Naive thymus-derived CD4-positive, alpha-beta T cell (primary cell): ENCODE results near the gene CAMSAP1. TPM values are rescaled to one million over a fixed set of nuclear protein-coding genes. Genes with fewer than 3 reads are reported as not detected.

Experiments
- ATAC-seq: fragments of 150-1000 bp; cut with Tn5 transposase; 2 replicates; pipeline ENCODE4 v1.10.0; 2021; ENCODE audit warnings: mild to moderate bottlenecking, moderate library complexity
- CTCF ChIA-PET: fragments of 350-600 bp; sonication (Branson Sonifier 250); formaldehyde crosslinking; loops from one replicate; lab custom pipeline; 2021; ENCODE audit warnings: antibody characterized with exemption; lab: Charles Lee
- POLR2A ChIA-PET: fragments of 350-600 bp; sonication (Branson Sonifier 250); formaldehyde crosslinking; loops from one replicate; lab custom pipeline; 2021; ENCODE audit warnings: antibody characterized with exemption, inconsistent platforms; lab: Charles Lee
- DNase-seq, 9 donors: peaks; one replicate each; pipeline versions ENCODE4 v3.0.0 to v3.0.0-alpha.2; 2020 to 2022; ENCODE audit warnings: mixed read lengths in 1 of 9
- H3K27ac ChIP-seq: one replicate; pipeline ENCODE4 v1.7.0; 2013; ENCODE audit warnings: mild to moderate bottlenecking, low read depth, low read length, moderate library complexity
- H3K27me3 ChIP-seq, 2 donors: one replicate each; pipeline ENCODE4 v1.7.0; 2013; ENCODE audit warnings: low read length in 2 of 2, mild to moderate bottlenecking in 2 of 2, moderate library complexity in 2 of 2; ENCODE audit not compliant: control insufficient read depth in 2 of 2, insufficient read depth in 2 of 2
- H3K36me3 ChIP-seq, 3 experiments: 1 replicate in 2 of 3; 2 replicates in 1 of 3; pipeline ENCODE4 v1.7.0; 2013; ENCODE audit warnings: low read length in 3 of 3, mild to moderate bottlenecking in 3 of 3, moderate library complexity in 1 of 3; ENCODE audit not compliant: insufficient read depth in 3 of 3, control insufficient read depth in 2 of 3
- H3K4me1 ChIP-seq, 2 donors: one replicate each; pipeline ENCODE4 v1.7.0; 2013; ENCODE audit warnings: low read length in 2 of 2, mild to moderate bottlenecking in 2 of 2, moderate library complexity in 1 of 2; ENCODE audit not compliant: control insufficient read depth in 2 of 2, insufficient read depth in 2 of 2
- H3K4me3 ChIP-seq: 2 replicates; pipeline ENCODE4 v1.7.0; 2013; ENCODE audit warnings: mild to moderate bottlenecking, low read length
- H3K9me3 ChIP-seq, 3 experiments: 1 replicate in 2 of 3; 2 replicates in 1 of 3; pipeline ENCODE4 v1.7.0; 2013; ENCODE audit warnings: low read length in 3 of 3; ENCODE audit not compliant: control insufficient read depth in 2 of 3
- H3K27ac Mint-ChIP-seq, 9 donors: one replicate each; pipeline ENCODE4 v1.8.0; 2020 to 2022; ENCODE audit warnings: mixed read lengths in 9 of 9, mild to moderate bottlenecking in 8 of 9, moderate library complexity in 5 of 9, inconsistent platforms in 2 of 9
- H3K27me3 Mint-ChIP-seq, 5 donors: one replicate each; pipeline ENCODE4 v1.8.0; 2021 to 2022; ENCODE audit warnings: mixed read lengths in 5 of 5, mild to moderate bottlenecking in 1 of 5
- H3K36me3 Mint-ChIP-seq, 5 donors: one replicate each; pipeline ENCODE4 v1.8.0; 2020 to 2022; ENCODE audit warnings: mixed read lengths in 5 of 5, mild to moderate bottlenecking in 3 of 5, inconsistent platforms in 1 of 5
- H3K4me1 Mint-ChIP-seq, 7 donors: one replicate each; pipeline ENCODE4 v1.8.0; 2020 to 2022; ENCODE audit warnings: mixed read lengths in 7 of 7, mild to moderate bottlenecking in 3 of 7, inconsistent platforms in 1 of 7
- H3K4me3 Mint-ChIP-seq, 10 donors: one replicate each; pipeline ENCODE4 v1.8.0; 2020 to 2022; ENCODE audit warnings: mild to moderate bottlenecking in 10 of 10, mixed read lengths in 10 of 10, moderate library complexity in 6 of 10, inconsistent platforms in 2 of 10
- H3K9me3 Mint-ChIP-seq, 11 donors: one replicate each; pipeline ENCODE4 v1.8.0; 2020 to 2022; ENCODE audit warnings: mixed read lengths in 11 of 11, mild to moderate bottlenecking in 4 of 11, inconsistent platforms in 1 of 11, moderate library complexity in 1 of 11
- intact Hi-C, 2 donors: fragments of 100-400 bp; cut with micrococcal nuclease; formaldehyde crosslinking; loops; one replicate each; pipeline ENCODE4 v1.15.1; 2023
- polyA plus RNA-seq, 2 donors: library from polyadenylated mRNA; unstranded; fragments of 300-500 nt; fragmentation: Illumina TruSeq; gene quantifications; one replicate each; pipeline ENCODE4 v1.2.3, GENCODE V29; 2021
- total RNA-seq, 6 experiments: library from RNA in 5 of 6; stranded (reverse) in 5 of 6; gene quantifications; 1 replicate in 5 of 6; 2 replicates in 1 of 6; pipeline ENCODE4 v1.2.3 and lab custom pipeline; 2021 to 2026

The CAMSAP1 gene
- total and polyA plus RNA-seq, 7 experiments from 2014 or later, result 0.65 to 34.3 (median 21.5) TPM

DNA sequence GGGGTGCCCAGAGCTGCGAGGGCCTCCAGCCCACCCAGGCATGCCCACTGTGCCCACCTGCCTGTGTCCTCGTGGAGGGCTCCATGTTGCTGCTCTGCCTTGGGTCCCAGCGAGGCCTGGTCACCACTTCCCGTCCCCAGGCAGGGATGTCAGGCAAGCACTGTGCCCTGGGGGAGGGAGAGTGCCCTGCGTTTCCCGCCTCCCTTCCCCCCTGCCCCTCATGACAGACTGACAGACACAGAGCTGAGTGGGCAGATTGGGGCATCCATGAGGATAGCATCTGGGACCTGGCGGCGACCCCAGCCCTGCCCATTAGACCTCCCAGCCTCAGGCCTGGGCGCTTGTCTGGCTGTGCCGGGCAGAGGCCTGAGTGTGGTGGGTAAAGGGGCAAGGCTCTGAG, 148.5 kb downstream of the CAMSAP1 start:
- CTCF ChIA-PET, result no interaction called here
- Mint-ChIP-seq H3K9me3 (peaks cover 0 to 3% (median 0%) of the 10 kb centered on the region in 11 donors), H3K36me3 (no peaks in the 10 kb centered on the region), H3K27ac (no peak overlapping the region), H3K27me3 (peaks cover 0 to 11% (median 0%) of the 10 kb centered on the region in 5 donors), H3K4me1 (peaks cover 0 to 4% (median 0%) of the 10 kb centered on the region in 7 donors), H3K4me3 (no peak overlapping the region)
- no peaks in the 10 kb centered on the region for H3K36me3 ChIP-seq
- H3K9me3 ChIP-seq, result peaks cover 0 to 5% (median 0%) of the 10 kb centered on the region in 3 experiments
- no peak overlapping the region for H3K27ac ChIP-seq
- POLR2A ChIA-PET, result no interaction called here
- intact Hi-C loops, result no loop called here
- ATAC-seq (no peak), DNase-seq (no peak)
- no peaks in the 10 kb centered on the region for H3K4me1 ChIP-seq
- no peaks in the 10 kb centered on the region for H3K27me3 ChIP-seq
- H3K4me3 ChIP-seq, result no peak overlapping the region

Other genes with a start within 250 kb of the CAMSAP1 start
- not detected for gene LCN9, start 244.2 kb downstream of the CAMSAP1 start, total RNA-seq
- not detected for gene LCN9, start 244.2 kb downstream of the CAMSAP1 start, polyA plus RNA-seq
- not detected for gene SOHLH1, start 208.1 kb downstream of the CAMSAP1 start, total RNA-seq
- gene SOHLH1, start 208.1 kb downstream of the CAMSAP1 start, polyA plus RNA-seq, result not detected
- under 1 TPM in 1 of 5 experiments, not detected in 4; 0.29 TPM for gene KCNT1, start 205.4 kb downstream of the CAMSAP1 start, total RNA-seq
- gene KCNT1, start 205.4 kb downstream of the CAMSAP1 start, polyA plus RNA-seq, result not detected
- gene UBAC1, start 53.8 kb upstream of the CAMSAP1 start, total RNA-seq, result 10 to 100 TPM; 28.6 to 36.1 (median 32.2) TPM
- gene UBAC1, start 53.8 kb upstream of the CAMSAP1 start, polyA plus RNA-seq, result 10 to 100 TPM; 19.6 to 24.8 TPM
- 10 to 100 TPM in 1 of 5 experiments, 1 to 10 TPM in 4; 2.7 to 17.7 (median 8.2) TPM for gene NACC2, start 187.7 kb upstream of the CAMSAP1 start, total RNA-seq
- under 1 TPM; 0.92 to 0.97 TPM for gene NACC2, start 187.7 kb upstream of the CAMSAP1 start, polyA plus RNA-seq
- 10 to 100 TPM; 16.4 to 55.3 (median 41.3) TPM for gene TMEM250, start 211.3 kb upstream of the CAMSAP1 start, total RNA-seq
- 10 to 100 TPM; 42.2 to 61.8 TPM for gene TMEM250, start 211.3 kb upstream of the CAMSAP1 start, polyA plus RNA-seq